DMS79 (cell line): Measurements from ENCODE around the gene CCNL1.
A peak's percentile ranks its signal among the peaks of the same experiment; 100 is the strongest.

Source experiments
- DNase-seq: peaks from one replicate; lab custom pipeline; 2025; lab: John Stamatoyannopoulos, UW

CCNL1 gene

GRCh38 chr3:157145606-157146322 is 14.2 kb downstream of the CCNL1 start:
- no peak for DNase-seq

- no peak for DNase-seq
These were observed 17.6 kb downstream of the CCNL1 start for GRCh38 chr3:157142315-157142714.

- no peak for DNase-seq
These were observed 19.9 kb downstream of the CCNL1 start for GRCh38 chr3:157139938-157140534.

- no peak for DNase-seq
These were observed 23.1 kb downstream of the CCNL1 start for GRCh38 chr3:157136647-157137387.

- DNase-seq = peak; percentile 26
These were observed 24.1 kb downstream of the CCNL1 start for GRCh38 chr3:157135671-157136396.

GRCh38 chr3:157134620-157135191 is 25.2 kb downstream of the CCNL1 start:
- no peak for DNase-seq

GRCh38 chr3:157133434-157134320 is 26.3 kb downstream of the CCNL1 start:
- DNase-seq = no peak

GRCh38 chr3:157132936-157133335 is 27.0 kb downstream of the CCNL1 start:
- no peak for DNase-seq

GRCh38 chr3:157132341-157132740 is 27.6 kb downstream of the CCNL1 start:
- no peak for DNase-seq

- no peak for DNase-seq
These were observed 28.1 kb downstream of the CCNL1 start for GRCh38 chr3:157131861-157132260.

GRCh38 chr3:157130467-157131251 is 29.3 kb downstream of the CCNL1 start:
- peak; percentile 67 for DNase-seq

- DNase-seq = peak; percentile 56
These were observed 30.0 kb downstream of the CCNL1 start for GRCh38 chr3:157129803-157130466.

- no peak for DNase-seq
These were observed 30.9 kb downstream of the CCNL1 start for GRCh38 chr3:157128771-157129681.

GRCh38 chr3:157127831-157128767 is 31.8 kb downstream of the CCNL1 start:
- DNase-seq = peak; percentile 22

GRCh38 chr3:157127268-157127667 is 32.7 kb downstream of the CCNL1 start:
- DNase-seq = no peak

- no peak for DNase-seq
These were observed 33.6 kb downstream of the CCNL1 start for GRCh38 chr3:157126365-157126764.

GRCh38 chr3:157125101-157125500 is 34.8 kb downstream of the CCNL1 start:
- peak; percentile 75 for DNase-seq
